Activated B cell treated with CpG ODN at 0.5 μM for 24 hours (primary cell): ENCODE data around the gene BPIFB6. TPM values are rescaled to one million over a fixed set of nuclear protein-coding genes. Genes with fewer than 3 reads are reported as not detected.

Experiments used
- ATAC-seq: fragments of 200-7000 bp; cut with Tn5 transposase; one replicate; pipeline ENCODE4 v1.10.0; 2021; ENCODE audit warnings: low read depth, mild to moderate bottlenecking, moderate library complexity
- CTCF ChIA-PET: fragments of 350-600 bp; sonication (Branson Sonifier 250); formaldehyde crosslinking; loops from one replicate; lab custom pipeline; 2021; ENCODE audit warnings: antibody characterized with exemption; lab: Charles Lee
- POLR2A ChIA-PET: fragments of 350-600 bp; sonication (Branson Sonifier 250); formaldehyde crosslinking; loops from one replicate; lab custom pipeline; 2021; ENCODE audit warnings: antibody characterized with exemption; lab: Charles Lee
- DNase-seq: peaks from one replicate; pipeline ENCODE4 v3.0.0; 2022
- H3K27ac Mint-ChIP-seq: one replicate; pipeline ENCODE4 v1.8.0; 2020; ENCODE audit warnings: mixed read lengths
- H3K27me3 Mint-ChIP-seq: one replicate; pipeline ENCODE4 v1.8.0; 2021; ENCODE audit warnings: mixed read lengths
- H3K36me3 Mint-ChIP-seq: one replicate; pipeline ENCODE4 v1.8.0; 2021; ENCODE audit warnings: low read depth, mixed read lengths
- H3K4me1 Mint-ChIP-seq: one replicate; pipeline ENCODE4 v1.8.0; 2021; ENCODE audit warnings: mixed read lengths
- H3K4me3 Mint-ChIP-seq: one replicate; pipeline ENCODE4 v1.8.0; 2020; ENCODE audit warnings: mild to moderate bottlenecking, mixed read lengths
- H3K9me3 Mint-ChIP-seq: one replicate; pipeline ENCODE4 v1.8.0; 2020; ENCODE audit warnings: mixed read lengths
- CTCF ChIP-seq: fragments of 200-600 bp; IDR thresholded peaks from one replicate; pipeline ENCODE4 v1.8.0; 2022; ENCODE audit warnings: antibody characterized with exemption, mild to moderate bottlenecking
- intact Hi-C: fragments of 100-400 bp; cut with micrococcal nuclease; formaldehyde crosslinking; loops from one replicate; pipeline ENCODE4 v1.15.1; 2024
- total RNA-seq: library from RNA; stranded (reverse); gene quantifications from 2 replicates; pipeline ENCODE4 v1.2.3, GENCODE V29; 2022

BPIFB6 gene
- total RNA-seq, 1 donor from 2014 or later: not detected

- Mint-ChIP-seq H3K9me3 (no peaks in the 10 kb centered on the region), H3K36me3 (no peaks in the 10 kb centered on the region), H3K4me1 (no peaks in the 10 kb centered on the region), H3K4me3 (no peak overlapping the region), H3K27me3 (no peaks in the 10 kb centered on the region), H3K27ac (no peak overlapping the region)
- no peak for ATAC-seq
- no peak for TF ChIP-seq CTCF
- intact Hi-C loops: no loop called here
- no peak for DNase-seq
- ChIA-PET POLR2A (no interaction called here), CTCF (no interaction called here)
These were observed 16.9 kb upstream of the BPIFB6 start for GRCh38 chr20:33014336-33015113.

GRCh38 chr20:33015114-33015484 lies 16.3 kb upstream of the BPIFB6 start:
- Mint-ChIP-seq H3K4me3 (no peak overlapping the region), H3K27ac (no peak overlapping the region), H3K9me3 (no peaks in the 10 kb centered on the region), H3K4me1 (no peaks in the 10 kb centered on the region), H3K36me3 (no peaks in the 10 kb centered on the region), H3K27me3 (no peaks in the 10 kb centered on the region)
- ChIA-PET CTCF (no interaction called here), POLR2A (no interaction called here)
- no peak for ATAC-seq
- no peak for TF ChIP-seq CTCF
- intact Hi-C loops: no loop called here
- DNase-seq: no peak

GRCh38 chr20:33015700-33016580 lies 15.5 kb upstream of the BPIFB6 start:
- ChIA-PET POLR2A (no interaction called here), CTCF (interaction anchor here (0.6 kb wide), 1 partner anchor 41 kb away, joined by 5 read pairs; no protein-coding TSS in a partner anchor)
- Mint-ChIP-seq H3K9me3 (no peaks in the 10 kb centered on the region), H3K4me3 (no peak overlapping the region), H3K36me3 (no peaks in the 10 kb centered on the region), H3K27me3 (no peaks in the 10 kb centered on the region), H3K27ac (no peak overlapping the region), H3K4me1 (no peaks in the 10 kb centered on the region)
- ATAC-seq (no peak), DNase-seq (no peak)
- no peak for TF ChIP-seq CTCF
- intact Hi-C loops: no loop called here

GRCh38 chr20:33016581-33017109 lies 14.8 kb upstream of the BPIFB6 start:
- no peaks in the 10 kb centered on the region for H3K27me3 Mint-ChIP-seq
- H3K4me3 Mint-ChIP-seq: no peak overlapping the region
- no peak for DNase-seq
- no peak for ATAC-seq
- no peak overlapping the region for H3K27ac Mint-ChIP-seq
- ChIA-PET POLR2A (no interaction called here), CTCF (interaction anchor here (0.6 kb wide), 1 partner anchor 41 kb away, joined by 5 read pairs; no protein-coding TSS in a partner anchor)
- no peaks in the 10 kb centered on the region for H3K36me3 Mint-ChIP-seq
- H3K4me1 Mint-ChIP-seq: no peaks in the 10 kb centered on the region
- H3K9me3 Mint-ChIP-seq: no peaks in the 10 kb centered on the region
- no peak for TF ChIP-seq CTCF
- intact Hi-C loops: no loop called here

GRCh38 chr20:33017542-33017941 lies 13.9 kb upstream of the BPIFB6 start:
- DNase-seq (no peak), ATAC-seq (no peak)
- ChIA-PET CTCF (no interaction called here), POLR2A (no interaction called here)
- TF ChIP-seq CTCF: no peak
- H3K4me1 Mint-ChIP-seq: no peaks in the 10 kb centered on the region
- no peaks in the 10 kb centered on the region for H3K36me3 Mint-ChIP-seq
- no peaks in the 10 kb centered on the region for H3K9me3 Mint-ChIP-seq
- H3K27me3 Mint-ChIP-seq: no peaks in the 10 kb centered on the region
- H3K4me3 Mint-ChIP-seq: no peak overlapping the region
- no peak overlapping the region for H3K27ac Mint-ChIP-seq
- intact Hi-C loops: no loop called here
